CD14-positive monocyte (primary cell): Measurements from ENCODE around the gene PDGFB. TPM values are rescaled to one million over a fixed set of nuclear protein-coding genes. Genes with fewer than 3 reads are reported as not detected.

ENCODE experiments used
- DNase-seq, 3 donors: peaks; one replicate each; pipeline ENCODE4 v3.0.0-alpha.2; 2011 to 2022
- H2AFZ ChIP-seq: 2 replicates; pipeline ENCODE4 v1.6.0; 2012; ENCODE audit warnings: mild to moderate bottlenecking, low read depth, low read length, inconsistent platforms; ENCODE audit not compliant: insufficient read depth, poor library complexity, severe bottlenecking
- H3K27ac ChIP-seq, 2 donors: 1 replicate in 1 of 2; 2 replicates in 1 of 2; pipeline ENCODE4 v1.5.1; 2012 to 2013; ENCODE audit warnings: low read length in 2 of 2, control low read depth in 1 of 2, inconsistent platforms in 1 of 2, low read depth in 1 of 2, mild to moderate bottlenecking in 1 of 2
- H3K27me3 ChIP-seq, 2 donors: one replicate each; pipeline versions ENCODE4 v1.6.0 to v1.6.1; 2011 to 2013; ENCODE audit warnings: low read length in 2 of 2; ENCODE audit not compliant: control insufficient read depth in 2 of 2, insufficient read depth in 2 of 2
- H3K36me3 ChIP-seq, 2 donors: replicated peaks in 1 of 2; 1 replicate in 1 of 2; 2 replicates in 1 of 2; pipeline versions ENCODE4 v1.5.1 to v1.6.1; 2012 to 2013; ENCODE audit warnings: low read length in 2 of 2, control low read depth in 1 of 2, inconsistent platforms in 1 of 2, mild to moderate bottlenecking in 1 of 2; ENCODE audit not compliant: insufficient read depth in 2 of 2, control insufficient read depth in 1 of 2
- H3K4me1 ChIP-seq, 2 donors: 1 replicate in 1 of 2; 2 replicates in 1 of 2; pipeline versions ENCODE4 v1.5.1 to v1.6.1; 2012 to 2013; ENCODE audit warnings: low read length in 2 of 2, control low read depth in 1 of 2, inconsistent platforms in 1 of 2, mild to moderate bottlenecking in 1 of 2, moderate library complexity in 1 of 2; ENCODE audit not compliant: insufficient read depth in 2 of 2, control insufficient read depth in 1 of 2
- H3K4me2 ChIP-seq: replicated peaks from 2 replicates; pipeline ENCODE3; 2012; ENCODE audit warnings: low read length, moderate library complexity, mild to moderate bottlenecking; ENCODE audit not compliant: poor library complexity, severe bottlenecking; ENCODE audit errors: extremely low read depth
- H3K4me3 ChIP-seq, 3 experiments: fragments of 200-600 bp in 1 of 3; sonication (generic) in 1 of 3; replicated peaks in 1 of 3; 1 replicate in 2 of 3; 2 replicates in 1 of 3; pipeline ENCODE4 v1.5.1; 2011 to 2013; ENCODE audit warnings: low read length in 3 of 3, mild to moderate bottlenecking in 3 of 3, control low read depth in 2 of 3, low read depth in 2 of 3, inconsistent platforms in 1 of 3, moderate library complexity in 1 of 3
- H3K79me2 ChIP-seq: 2 replicates; pipeline ENCODE4 v1.6.0; 2012; ENCODE audit warnings: mild to moderate bottlenecking, control low read depth, inconsistent platforms, low read length, moderate library complexity; ENCODE audit not compliant: insufficient read depth
- H3K9ac ChIP-seq: 2 replicates; pipeline ENCODE4 v1.6.0; 2017; ENCODE audit warnings: low read length, mild to moderate bottlenecking; ENCODE audit not compliant: insufficient read depth, poor library complexity, severe bottlenecking
- H3K9me3 ChIP-seq, 2 donors: replicated peaks in 1 of 2; 1 replicate in 1 of 2; 2 replicates in 1 of 2; pipeline versions ENCODE4 v1.5.1 to v1.6.1; 2012 to 2013; ENCODE audit warnings: low read length in 2 of 2, control low read depth in 1 of 2; ENCODE audit not compliant: control insufficient read depth in 1 of 2, insufficient read depth in 1 of 2
- H4K20me1 ChIP-seq: 2 replicates; pipeline ENCODE4 v1.6.0; 2012; ENCODE audit warnings: mild to moderate bottlenecking, low read length, control low read depth, moderate library complexity; ENCODE audit not compliant: insufficient read depth
- H3K27ac Mint-ChIP-seq, 7 donors: one replicate each; pipeline ENCODE4 v1.8.0; 2020; ENCODE audit warnings: mild to moderate bottlenecking in 7 of 7, mixed read lengths in 7 of 7, moderate library complexity in 6 of 7, inconsistent platforms in 2 of 7
- H3K27me3 Mint-ChIP-seq, 3 donors: one replicate each; pipeline ENCODE4 v1.8.0; 2021 to 2022; ENCODE audit warnings: low read depth in 3 of 3, mild to moderate bottlenecking in 3 of 3, mixed read lengths in 3 of 3, moderate library complexity in 3 of 3, inconsistent platforms in 1 of 3
- H3K36me3 Mint-ChIP-seq, 2 donors: one replicate each; pipeline ENCODE4 v1.8.0; 2020; ENCODE audit warnings: mixed read lengths in 2 of 2, inconsistent platforms in 1 of 2, mild to moderate bottlenecking in 1 of 2
- H3K4me1 Mint-ChIP-seq: one replicate; pipeline ENCODE4 v1.8.0; 2020; ENCODE audit warnings: mild to moderate bottlenecking, mixed read lengths
- H3K4me3 Mint-ChIP-seq, 2 donors: one replicate each; pipeline ENCODE4 v1.8.0; 2020; ENCODE audit warnings: mild to moderate bottlenecking in 2 of 2, mixed read lengths in 2 of 2, moderate library complexity in 1 of 2
- H3K9me3 Mint-ChIP-seq, 7 donors: one replicate each; pipeline ENCODE4 v1.8.0; 2020 to 2022; ENCODE audit warnings: mixed read lengths in 7 of 7, mild to moderate bottlenecking in 6 of 7, moderate library complexity in 6 of 7, inconsistent platforms in 2 of 7
- WGBS: methylation state at CpG from one replicate; pipeline ENCODE4 v1.1.5; 2013; ENCODE audit warnings: missing lambda C conversion rate; ENCODE audit not compliant: insufficient coverage; 5-methylcytosine and 5-hydroxymethylcytosine counted together
- intact Hi-C, 2 donors: fragments of 100-400 bp; cut with micrococcal nuclease; formaldehyde crosslinking; loops; one replicate each; pipeline versions ENCODE4 v1.15.0 to v1.15.1; 2023
- polyA plus RNA-seq, 3 donors: library from polyadenylated mRNA; depleted of rRNA in 1 of 3; unstranded in 2 of 3; stranded (reverse) in 1 of 3; fragments of 300-500 nt in 2 of 3; fragments of >200 nt in 1 of 3; fragmentation: Illumina TruSeq in 2 of 3; gene quantifications; 1 replicate in 2 of 3; 2 replicates in 1 of 3; pipeline ENCODE4 v1.2.3, GENCODE V29; 2012 to 2021
- TF ChIP-seq, protein P1 (sequence below): fragments of 200-600 bp; IDR thresholded peaks from one replicate; pipeline ENCODE4 v1.8.0; 2022; ENCODE audit warnings: antibody characterized with exemption, mild to moderate bottlenecking

PDGFB gene
- polyA plus RNA-seq, 3 donors: 0.15 TPM; not detected in 2

DNA sequence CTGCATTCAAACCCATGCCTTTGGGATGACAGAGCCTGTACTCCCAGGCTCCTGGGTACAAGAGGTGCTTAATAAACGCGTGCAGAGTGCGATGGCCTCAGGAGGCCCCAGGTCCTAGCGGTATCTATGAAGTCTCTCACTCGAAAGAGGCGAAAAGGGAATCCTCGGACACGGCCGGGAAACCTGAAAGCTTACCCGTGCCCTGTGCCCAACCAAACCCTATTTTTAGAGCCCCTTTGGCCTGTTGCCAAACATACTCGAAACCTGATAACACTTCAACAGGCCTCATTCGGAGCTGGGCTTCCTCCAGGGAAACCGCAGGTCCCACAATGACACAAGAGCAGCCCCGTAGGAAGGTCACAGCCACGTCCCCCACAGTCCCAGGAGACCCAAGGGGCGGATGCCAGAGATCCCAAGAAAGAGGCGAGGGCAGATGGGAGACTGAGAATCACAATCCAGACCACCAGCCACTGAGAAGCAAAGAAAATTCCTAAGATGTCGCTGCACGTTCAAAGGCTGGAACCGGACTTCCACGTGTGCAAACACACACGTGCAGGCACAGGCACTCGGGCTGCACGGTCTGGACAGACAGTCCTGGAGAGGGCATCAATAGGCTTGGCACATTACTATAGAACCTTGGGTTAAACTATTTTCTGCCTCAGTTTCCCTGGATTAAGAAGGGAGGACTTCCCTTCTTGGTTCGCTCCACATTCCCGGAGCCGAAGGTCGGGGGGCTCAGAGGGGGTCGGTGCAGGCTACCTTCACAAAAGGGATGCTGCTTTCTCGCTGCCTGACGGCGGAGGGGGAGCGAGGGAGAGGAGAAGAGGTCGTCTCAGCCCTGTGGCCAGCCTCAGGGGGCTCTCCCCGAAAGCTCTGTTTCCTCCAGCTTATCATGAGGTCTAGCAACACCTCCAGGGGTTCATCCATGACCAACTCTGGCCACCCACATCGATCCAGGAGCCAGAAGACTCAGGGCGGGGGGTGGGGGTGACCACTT lies 8.2 kb downstream of the PDGFB start:
- Histone ChIP-seq H3K36me3 (no peaks in the 10 kb centered on the region), H3K4me3 (no peak overlapping the region), H4K20me1 (no peaks in the 10 kb centered on the region), H3K4me2 (no peak overlapping the region), H3K9ac (no peak overlapping the region), H3K4me1 (peaks cover 20 to 32% of the 10 kb centered on the region in 2 donors), H3K27me3 (peaks cover 72 to 100% of the 10 kb centered on the region in 2 donors), H3K27ac (no peak overlapping the region), H3K79me2 (no peaks in the 10 kb centered on the region), H2AFZ (no peak overlapping the region), H3K9me3 (peaks cover 0 to 42% of the 10 kb centered on the region in 2 donors)
- intact Hi-C loops: loop anchor here (5.0 kb wide), 2 partner anchors 64 to 76 kb away; no protein-coding TSS in a partner anchor
- WGBS: 17% methylated on average over 33 of the region's 37 CpGs
- Mint-ChIP-seq H3K27me3 (peaks cover 97 to 100% (median 100%) of the 10 kb centered on the region in 3 donors), H3K9me3 (peaks cover 0 to 28% (median 17%) of the 10 kb centered on the region in 7 donors), H3K4me1 (peaks cover 49% of the 10 kb centered on the region), H3K4me3 (peak overlapping the region in 1 of 2 donors; percentile 90), H3K36me3 (peaks cover 17 to 20% of the 10 kb centered on the region in 2 donors), H3K27ac (peak overlapping the region in 1 of 7 donors; percentile 39)
- DNase-seq: peak in 1 of 3 donors; percentile 39
- TF ChIP-seq, protein P1, sequence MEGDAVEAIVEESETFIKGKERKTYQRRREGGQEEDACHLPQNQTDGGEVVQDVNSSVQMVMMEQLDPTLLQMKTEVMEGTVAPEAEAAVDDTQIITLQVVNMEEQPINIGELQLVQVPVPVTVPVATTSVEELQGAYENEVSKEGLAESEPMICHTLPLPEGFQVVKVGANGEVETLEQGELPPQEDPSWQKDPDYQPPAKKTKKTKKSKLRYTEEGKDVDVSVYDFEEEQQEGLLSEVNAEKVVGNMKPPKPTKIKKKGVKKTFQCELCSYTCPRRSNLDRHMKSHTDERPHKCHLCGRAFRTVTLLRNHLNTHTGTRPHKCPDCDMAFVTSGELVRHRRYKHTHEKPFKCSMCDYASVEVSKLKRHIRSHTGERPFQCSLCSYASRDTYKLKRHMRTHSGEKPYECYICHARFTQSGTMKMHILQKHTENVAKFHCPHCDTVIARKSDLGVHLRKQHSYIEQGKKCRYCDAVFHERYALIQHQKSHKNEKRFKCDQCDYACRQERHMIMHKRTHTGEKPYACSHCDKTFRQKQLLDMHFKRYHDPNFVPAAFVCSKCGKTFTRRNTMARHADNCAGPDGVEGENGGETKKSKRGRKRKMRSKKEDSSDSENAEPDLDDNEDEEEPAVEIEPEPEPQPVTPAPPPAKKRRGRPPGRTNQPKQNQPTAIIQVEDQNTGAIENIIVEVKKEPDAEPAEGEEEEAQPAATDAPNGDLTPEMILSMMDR: no peak

DNA sequence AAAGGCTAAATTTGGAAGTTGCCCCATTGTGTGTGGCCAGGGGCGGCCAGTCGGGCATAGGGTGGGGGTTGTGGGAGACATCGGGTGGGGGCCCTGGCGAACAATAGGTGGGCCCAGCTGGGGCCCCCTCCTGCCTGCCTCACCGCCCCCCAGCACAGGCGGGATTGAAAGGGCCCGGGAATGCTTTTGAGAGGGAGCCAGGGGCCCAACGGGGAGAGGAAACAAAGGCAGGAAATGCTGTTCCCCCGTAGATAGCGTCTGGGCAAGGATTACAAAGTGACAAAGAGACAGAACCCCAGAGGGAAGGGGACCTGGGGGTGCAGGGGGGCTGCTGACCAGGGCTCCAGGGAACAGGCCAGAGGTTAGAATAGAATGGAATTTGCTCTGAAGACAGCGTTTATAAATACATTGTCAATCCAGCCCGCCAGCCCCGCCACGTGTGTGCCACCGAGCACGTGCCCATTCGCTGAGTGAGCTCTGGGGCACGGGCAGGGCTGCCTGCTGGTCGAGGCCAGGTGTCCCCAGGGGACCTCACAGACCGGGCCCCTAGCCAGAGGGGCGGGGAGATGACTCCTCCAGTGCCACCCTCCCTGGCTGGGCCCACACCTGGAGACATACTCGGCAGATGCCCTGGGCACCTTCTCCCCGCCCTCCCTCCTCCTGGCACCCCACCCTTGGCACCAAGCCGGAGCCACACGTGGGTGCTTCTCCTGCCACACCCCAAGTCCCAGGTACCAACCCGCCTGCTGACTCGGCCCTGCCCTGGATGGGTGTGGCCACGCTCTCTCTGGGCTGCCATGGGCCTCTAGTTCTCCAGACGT lies 9.7 kb downstream of the PDGFB start:
- H3K4me3 ChIP-seq: no peak overlapping the region
- DNase-seq: no peak

More for the DNA sequence above, 9.7 kb downstream of the PDGFB start:
- H3K9ac ChIP-seq: no peak overlapping the region
- peaks cover 71 to 100% of the 10 kb centered on the region in 2 donors for H3K27me3 ChIP-seq
- H3K36me3 Mint-ChIP-seq: peaks cover 9 to 13% of the 10 kb centered on the region in 2 donors
- no peak overlapping the region for H3K4me2 ChIP-seq
- H3K36me3 ChIP-seq: no peaks in the 10 kb centered on the region
- H3K27ac Mint-ChIP-seq: no peak overlapping the region
- H3K4me1 Mint-ChIP-seq: peaks cover 44% of the 10 kb centered on the region
- peak overlapping the region in 1 of 2 donors; percentile 90 for H3K4me3 Mint-ChIP-seq
- H3K79me2 ChIP-seq: no peaks in the 10 kb centered on the region
- peaks cover 94 to 100% (median 100%) of the 10 kb centered on the region in 3 donors for H3K27me3 Mint-ChIP-seq
- H3K4me1 ChIP-seq: peaks cover 9 to 20% of the 10 kb centered on the region in 2 donors
- intact Hi-C loops: loop anchor here (5.0 kb wide), 2 partner anchors 63 to 77 kb away; no protein-coding TSS in a partner anchor
- H3K9me3 Mint-ChIP-seq: peaks cover 0 to 24% (median 9%) of the 10 kb centered on the region in 7 donors
- 15% methylated on average over 24 of the region's 29 CpGs for WGBS
- no peaks in the 10 kb centered on the region for H4K20me1 ChIP-seq
- H3K27ac ChIP-seq: no peak overlapping the region
- H2AFZ ChIP-seq: no peak overlapping the region
- H3K9me3 ChIP-seq: peaks cover 0 to 40% of the 10 kb centered on the region in 2 donors
- TF ChIP-seq, protein P1: no peak
